CD4-positive, alpha-beta T cell treated with Interleukin-10 for 1 hour (primary cell): ENCODE measurements around the gene SMTNL2.
"Not testable (repeated sequence)": the region's sequence is repeated elsewhere in the genome, so short reads cannot be mapped to it uniquely, and the experiment has no call there.

Source experiments
- DNase-seq: peaks from one replicate; pipeline ENCODE4 v3.0.0-alpha.2; 2020

SMTNL2 gene

DNA sequence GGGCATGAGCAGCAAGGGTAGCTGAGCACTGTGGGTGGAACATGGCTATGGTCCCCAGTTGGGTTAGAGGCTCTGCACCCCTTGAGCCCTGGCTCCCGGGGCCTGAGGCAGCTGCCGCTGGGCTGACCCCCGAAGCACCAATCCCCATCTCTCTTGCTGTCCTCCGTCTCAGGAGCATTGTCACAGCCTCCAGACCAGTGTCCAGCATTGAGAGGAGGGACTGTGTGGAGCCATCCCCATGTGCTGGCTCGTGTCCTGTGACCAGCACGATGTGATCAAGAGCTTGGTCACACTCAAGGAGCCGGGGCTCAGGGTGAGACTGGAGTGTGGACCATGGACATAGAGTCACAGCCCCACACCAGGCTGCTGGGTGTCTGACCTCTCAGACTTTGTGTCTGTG lies 2.9 kb downstream of the SMTNL2 start:
- DNase-seq, result no peak

DNA sequence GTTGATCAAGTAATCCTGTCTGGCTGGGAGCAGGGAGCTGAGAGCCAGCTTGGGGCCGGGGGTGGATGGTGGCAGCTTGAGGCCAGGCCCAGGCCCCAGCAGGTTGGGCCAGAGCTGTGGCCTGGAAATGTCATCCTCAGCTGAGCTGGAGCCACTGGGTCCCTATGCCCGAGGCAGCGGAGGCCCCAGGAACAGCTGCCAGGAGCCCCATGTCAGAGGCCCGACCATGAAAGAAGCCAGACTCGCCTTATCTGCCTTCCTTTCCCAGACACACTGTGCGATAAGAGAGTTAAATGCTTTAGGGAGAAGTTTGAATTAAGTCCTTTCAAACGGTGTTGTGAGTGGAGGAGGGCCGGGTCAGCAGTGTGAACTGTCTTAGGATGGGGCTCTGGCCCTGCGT lies 3.5 kb downstream of the SMTNL2 start:
- no peak for DNase-seq

DNA sequence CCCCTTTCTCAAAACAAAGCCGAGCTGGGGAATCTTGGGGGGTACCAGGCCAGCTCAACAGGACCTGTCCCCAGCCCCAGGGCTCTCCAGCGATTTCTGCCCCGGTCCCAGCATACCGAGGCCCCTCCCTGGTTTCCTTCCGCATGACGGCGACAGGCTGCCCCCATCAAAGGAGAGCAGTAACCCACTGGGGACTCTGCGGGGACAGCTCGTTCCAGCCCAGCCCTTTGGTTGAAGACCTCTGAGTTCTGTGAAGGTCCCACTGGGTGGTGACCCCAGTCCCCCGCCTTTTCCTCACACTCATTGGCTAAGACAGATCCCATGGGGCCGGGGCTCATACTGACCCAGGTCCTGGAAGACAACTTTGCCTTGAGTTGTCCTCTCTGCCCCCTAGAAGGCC lies 4.1 kb downstream of the SMTNL2 start:
- DNase-seq, result no peak

DNA sequence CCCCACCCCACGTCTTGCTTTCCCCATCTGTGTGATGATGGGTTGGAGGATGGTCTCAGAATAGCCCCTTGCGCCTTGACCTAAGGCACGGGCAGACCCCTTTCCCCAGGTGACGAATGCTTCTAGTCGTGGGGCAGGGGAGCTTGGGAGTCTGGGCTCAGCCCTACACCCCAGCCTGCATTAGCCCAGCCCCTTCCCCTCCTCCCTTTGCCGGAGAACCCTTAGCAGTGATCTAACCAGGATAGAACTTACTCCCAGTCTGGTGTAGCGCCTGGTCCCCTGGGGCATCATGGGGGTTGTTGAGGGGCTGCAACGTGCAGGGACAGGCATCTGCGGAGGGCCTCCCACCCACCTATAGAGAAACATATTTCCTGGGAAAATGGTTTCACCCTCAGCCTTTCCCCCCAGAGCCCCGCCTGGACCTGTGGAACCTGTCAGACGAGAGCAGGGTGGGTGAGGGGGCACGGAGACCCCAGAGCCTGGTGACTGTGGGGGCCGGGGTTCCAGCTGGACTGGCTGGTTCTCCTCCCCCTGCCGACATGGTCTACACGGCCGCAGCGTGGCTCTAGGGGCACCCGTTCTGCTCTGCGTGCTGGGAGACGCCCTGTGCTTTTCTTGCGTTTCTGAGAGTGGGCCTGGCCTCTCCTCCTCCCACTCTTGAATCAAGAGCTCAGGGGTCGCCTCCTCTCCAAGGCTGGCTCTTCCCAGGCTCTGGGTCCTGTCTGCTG lies 4.7 kb downstream of the SMTNL2 start:
- no peak for DNase-seq

DNA sequence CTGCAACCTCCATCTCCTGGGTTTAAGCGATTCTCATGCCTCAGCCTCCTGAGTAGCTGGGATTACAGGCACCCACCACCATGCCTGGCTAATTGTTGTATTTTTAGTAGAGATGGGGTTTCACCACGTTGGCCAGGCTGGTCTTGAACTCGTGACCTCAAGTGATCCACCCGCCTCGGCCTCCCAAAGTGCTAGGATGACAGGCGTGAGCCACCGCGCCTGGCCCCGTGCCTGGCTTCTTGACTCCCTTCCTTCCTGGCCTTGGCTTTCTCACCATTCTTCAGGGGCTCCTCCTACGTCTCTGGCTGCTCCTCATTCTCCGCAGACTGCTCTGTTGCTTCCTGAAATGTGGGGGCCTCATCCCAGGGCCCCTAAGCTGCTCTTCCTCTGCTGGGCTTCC lies 5.7 kb downstream of the SMTNL2 start:
- not testable (repeated sequence) for DNase-seq

DNA sequence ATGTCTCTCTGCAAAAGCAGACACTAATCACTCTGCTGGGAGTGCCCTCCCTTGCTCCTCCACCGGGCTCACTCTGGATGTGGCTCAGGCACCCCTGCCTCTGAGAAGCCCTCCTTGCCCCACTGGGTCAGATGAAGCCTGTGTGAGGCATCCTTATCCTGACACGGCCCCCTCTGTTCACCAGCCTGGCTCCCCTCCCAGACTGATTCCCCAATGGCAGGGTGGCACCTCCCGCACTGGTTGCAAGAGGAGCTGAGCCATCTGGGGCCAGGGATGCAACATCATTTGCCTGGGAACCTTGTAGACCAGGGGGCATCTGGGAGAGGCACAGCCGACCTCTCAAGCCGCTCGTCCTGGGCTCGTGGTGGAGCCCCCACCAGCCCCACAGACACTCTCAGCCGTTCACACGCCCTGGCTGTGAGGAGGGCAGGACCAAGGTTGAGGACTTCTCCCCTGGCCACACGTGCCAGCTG lies 6.7 kb downstream of the SMTNL2 start:
- no peak for DNase-seq

DNA sequence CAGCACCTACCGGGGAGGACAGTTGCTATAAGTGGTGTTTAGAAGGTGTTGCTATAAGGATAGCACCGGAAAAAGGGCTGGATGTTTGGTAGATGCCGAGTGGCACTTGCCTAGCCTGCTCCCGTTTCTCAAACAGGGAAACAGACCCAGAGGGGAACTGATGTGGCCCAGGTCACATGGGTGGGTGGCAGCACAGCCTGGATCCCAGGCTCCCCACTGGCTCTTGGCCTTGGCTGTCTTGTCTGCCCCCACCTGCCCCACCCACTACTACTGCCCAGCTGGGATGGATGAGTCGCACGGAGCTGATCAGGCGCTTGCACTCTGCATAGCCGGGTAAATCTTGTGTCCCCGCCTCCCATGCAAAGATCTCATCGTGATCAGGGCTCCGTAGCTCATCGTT lies 7.2 kb downstream of the SMTNL2 start:
- no peak for DNase-seq

DNA sequence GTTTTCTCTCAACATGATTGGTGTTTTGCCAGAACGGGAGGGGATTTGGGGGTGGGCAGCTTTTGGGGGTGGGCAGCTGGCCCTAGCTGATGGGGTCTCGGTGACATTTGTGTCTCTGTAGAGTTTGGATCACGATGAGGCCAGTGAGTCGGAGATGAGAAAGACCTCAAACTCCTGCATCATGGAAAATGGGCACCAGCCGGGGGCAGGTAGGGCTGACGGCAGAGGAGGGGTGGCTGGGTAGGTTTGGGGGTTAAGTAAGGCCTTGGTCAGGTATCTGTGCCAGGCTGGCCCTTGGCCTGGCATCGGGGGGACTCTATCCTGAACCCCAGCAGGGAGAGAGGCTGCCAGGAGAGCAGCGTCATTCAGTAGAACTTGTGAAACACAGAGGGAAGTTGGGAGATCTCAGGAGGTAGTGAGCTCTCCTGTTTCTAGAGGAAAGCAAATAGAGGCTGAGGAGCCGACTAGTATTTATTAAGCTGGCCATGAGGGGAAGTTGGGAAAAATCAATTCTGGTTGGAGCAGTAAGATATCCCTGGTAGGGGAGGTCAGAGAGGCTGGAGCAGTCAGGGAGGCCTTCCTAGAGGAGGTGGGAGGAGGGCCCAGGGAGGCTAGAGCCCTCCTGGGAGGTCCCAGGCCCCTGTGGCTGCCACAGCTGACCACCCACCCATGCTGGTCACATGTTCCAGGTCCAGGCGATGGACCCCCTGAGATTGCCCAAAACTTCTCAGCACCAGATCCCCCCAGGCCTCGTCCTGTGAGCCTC lies 8.1 kb downstream of the SMTNL2 start:
- no peak for DNase-seq

DNA sequence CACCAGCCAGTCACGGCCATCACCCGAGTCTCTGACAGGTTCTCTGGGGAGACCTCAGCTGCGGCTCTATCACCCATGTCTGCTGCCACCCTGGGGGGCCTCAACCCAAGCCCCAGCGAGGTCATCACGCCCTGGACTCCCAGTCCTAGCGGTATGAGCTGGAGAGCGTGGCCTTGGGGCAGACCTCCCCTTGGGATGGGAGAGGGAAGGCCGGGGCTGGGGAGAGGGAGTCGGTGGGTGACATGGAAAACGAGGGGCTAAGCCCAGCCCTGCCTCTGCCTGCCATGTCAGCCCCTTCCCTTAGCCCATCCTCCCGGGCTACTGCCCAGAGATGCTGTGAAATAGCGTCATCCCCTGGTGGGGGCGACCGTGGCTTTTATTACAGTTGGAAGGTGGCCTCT lies 8.7 kb downstream of the SMTNL2 start:
- DNase-seq, result no peak

DNA sequence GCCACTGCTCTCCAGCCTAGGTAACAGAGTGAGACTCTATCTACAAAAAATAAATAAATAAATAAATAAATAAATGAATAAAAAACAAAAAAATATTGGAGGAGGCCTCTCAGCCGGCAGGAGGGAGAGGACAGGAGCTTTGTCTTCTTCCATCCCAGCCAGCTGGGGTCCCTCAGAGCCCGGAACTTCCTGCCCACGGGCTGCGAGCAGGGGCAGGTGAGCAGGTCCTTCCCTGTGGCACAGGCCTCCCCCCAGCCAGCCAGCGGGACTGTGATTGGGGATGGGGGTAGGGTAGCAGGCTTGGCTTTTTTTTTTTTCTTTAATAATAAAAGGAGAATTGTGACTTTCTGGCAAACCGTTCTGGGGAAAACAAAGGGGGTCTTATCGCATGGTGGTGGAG lies 10.1 kb downstream of the SMTNL2 start:
- DNase-seq, result no peak

DNA sequence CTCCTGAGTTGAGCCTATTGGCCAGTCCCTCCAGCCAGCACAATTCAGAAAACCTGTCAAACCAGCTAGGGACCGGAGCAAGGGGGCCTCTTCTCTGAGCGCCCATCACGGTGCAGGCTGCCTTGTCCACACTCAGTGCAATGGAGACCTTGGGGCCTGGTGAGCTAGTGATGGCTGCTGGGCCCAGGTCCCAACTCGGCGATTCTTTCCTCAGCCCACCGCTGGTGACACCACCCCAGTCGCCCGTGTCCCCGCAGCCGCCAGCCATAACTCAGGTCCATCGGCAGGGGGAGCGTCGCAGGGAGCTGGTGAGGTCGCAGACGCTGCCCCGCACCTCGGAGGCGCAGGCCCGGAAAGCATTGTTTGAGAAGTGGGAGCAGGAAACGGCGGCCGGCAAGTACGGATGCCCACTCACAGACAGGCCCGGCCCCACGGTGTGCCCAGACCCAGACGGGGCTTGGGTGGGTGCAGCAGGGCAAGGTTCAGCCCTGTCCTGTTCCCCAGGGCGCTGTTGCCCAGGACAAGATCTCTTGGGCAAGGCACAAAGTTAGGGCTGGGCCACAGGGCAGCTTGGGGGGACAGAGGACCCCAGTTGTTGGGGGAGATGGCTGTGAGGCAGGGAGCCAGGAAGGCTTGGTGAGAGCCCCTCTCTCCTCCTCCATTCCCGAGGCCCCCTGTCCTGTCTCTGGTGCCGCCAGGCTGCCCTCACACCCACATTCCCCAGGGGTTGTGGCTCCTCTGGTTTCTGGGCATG lies 10.8 kb downstream of the SMTNL2 start:
- peak; percentile 15 for DNase-seq

DNA sequence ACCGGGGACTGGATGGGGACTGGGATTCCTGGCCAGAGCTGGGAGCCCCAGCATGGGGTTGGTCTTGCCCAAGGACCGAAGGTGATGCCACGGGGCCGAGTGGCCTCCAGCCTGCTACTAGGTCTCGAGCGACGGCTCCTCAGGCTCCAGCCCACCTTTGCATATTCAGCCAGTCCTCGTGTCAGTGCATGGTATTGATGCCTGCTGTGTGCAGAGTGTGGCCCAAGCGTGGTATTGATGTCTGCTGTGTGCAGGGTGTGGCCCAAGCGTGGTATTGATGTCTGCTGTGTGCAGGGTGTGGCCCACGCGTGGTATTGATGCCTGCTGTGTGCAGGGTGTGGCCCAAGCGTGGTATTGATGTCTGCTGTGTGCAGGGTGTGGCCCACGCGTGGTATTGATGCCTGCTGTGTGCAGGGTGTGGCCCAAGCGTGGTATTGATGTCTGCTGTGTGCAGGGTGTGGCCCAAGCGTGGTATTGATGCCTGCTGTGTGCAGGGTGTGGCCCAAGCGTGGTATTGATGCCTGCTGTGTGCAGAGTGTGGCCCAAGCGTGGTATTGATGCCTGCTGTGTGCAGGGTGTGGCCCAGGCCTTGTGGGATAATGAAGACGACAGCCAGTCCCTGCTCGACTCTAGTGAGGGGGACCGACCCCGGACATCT lies 11.5 kb downstream of the SMTNL2 start:
- DNase-seq, result not testable (repeated sequence)

DNA sequence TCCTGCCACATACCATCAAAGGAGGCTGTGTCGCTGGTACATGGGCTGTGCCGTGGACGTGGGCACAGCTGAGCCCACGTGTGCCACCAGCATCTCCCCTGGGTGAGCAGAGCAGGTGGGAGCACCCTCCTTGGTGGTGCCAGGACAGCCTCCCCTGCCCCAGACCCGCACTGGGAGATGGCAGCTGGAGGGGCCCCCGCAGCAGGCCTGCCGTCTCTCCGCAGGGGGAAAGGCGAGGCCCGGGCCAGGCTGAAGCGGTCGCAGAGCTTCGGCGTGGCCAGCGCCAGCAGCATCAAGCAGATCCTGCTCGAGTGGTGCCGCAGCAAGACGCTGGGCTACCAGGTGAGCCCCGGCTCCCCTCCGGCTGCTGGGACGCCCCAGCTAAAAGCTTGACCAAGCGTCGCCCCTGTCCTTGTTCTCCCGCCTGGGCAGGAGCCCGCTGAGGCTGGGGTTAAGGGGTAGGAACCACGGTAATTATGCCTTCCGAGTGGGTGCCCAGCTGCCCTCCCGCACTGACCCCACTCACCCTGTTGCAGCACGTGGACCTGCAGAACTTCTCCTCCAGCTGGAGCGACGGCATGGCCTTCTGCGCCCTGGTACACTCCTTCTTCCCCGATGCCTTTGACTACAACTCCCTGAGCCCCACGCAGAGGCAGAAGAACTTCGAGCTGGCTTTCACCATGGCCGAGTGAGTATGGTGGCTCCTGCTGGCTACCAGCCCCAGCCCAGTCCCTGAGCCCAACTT lies 12.5 kb downstream of the SMTNL2 start:
- DNase-seq, result no peak

DNA sequence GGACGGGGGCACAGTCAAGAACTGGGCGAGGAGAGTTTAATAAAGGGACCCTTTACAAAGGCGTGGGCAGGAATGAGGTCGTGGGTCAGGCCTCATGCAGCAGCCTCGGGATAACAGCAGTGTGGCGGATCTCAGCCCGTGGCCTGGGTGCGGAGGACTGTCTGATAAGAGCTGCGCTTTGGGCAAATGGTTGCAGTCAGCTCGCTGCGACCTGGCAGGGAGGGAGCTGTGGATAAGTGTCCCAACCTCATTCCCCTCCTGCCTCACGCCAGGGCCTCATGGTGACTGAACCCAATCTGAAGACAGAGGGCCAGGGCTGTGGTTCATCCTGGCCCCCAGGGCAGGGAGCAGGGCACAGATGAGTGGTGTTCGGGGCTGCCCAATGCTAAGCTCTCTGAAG lies 13.6 kb downstream of the SMTNL2 start:
- DNase-seq, result no peak

DNA sequence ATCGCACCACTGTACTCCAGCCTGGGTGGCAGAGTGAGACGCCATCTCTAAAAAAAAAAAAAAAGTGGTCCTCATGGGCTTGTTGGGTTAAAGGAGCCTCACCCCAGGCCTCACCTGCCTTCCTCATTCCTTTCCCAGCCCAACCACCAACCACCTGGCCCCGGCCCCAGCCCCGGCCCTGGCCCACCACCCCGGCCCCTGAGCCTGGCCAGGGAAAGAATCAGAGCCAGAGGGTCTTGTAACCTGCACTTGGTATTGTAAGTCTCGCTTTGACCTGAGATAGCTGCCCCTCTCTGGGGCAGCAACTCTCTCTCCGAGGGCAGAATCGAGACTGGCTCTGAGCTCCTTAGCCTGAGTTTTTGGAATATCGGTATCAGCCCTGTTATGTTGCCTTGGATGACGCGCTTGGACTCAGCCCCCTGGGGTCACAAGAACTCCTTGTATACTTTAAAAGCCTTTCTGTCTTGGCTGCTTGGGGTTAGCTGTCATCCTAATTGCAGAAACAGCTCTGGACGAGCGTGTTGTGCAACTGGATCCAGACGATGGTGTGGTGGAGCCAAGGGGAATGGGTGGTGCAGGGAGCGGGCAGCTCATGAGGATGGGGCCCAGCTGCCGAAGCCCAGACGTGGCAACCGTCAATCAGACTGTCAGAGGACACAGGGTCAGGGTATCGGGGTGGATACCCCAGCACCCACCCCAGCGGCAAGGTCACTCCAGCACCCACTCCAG lies 14.6 kb downstream of the SMTNL2 start:
- no peak for DNase-seq

DNA sequence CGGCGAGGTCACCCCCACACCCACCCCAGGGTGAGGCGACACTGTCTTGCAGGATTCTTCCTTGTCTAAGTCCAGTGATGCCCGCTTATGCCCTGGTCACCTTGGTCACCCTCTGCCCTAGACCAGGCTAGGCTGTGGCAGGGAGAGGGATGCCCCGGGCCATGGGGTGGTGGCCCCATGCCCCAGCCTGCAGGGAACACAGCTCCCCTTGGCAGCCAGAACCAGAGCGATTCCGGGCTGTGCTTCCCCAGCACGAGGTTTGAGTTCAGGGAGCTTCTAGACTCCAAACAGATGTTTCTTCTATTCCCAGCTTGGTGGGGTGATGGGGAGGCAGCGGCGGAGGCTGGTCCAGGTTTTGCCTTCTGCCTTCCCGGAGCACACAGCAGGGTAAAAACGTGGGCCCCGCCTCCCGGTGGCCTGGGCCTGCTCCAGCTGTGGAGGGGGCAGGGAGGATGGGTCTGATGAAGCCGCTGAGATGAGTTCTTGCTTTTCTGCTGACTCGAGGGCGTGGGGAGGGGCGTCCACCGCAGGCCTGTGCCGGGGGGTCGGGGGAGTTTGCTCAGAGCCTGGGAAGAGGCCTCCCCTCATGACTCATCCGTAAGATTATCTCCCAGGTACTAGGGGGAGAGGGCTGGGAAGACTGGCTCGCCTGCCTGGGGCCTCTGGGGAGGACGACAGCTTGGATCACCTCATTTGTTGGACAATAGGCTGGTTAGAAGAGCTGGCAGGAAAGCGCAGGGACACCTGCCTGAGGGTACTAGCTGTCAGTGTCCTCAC lies 15.4 kb downstream of the SMTNL2 start:
- DNase-seq, result no peak

DNA sequence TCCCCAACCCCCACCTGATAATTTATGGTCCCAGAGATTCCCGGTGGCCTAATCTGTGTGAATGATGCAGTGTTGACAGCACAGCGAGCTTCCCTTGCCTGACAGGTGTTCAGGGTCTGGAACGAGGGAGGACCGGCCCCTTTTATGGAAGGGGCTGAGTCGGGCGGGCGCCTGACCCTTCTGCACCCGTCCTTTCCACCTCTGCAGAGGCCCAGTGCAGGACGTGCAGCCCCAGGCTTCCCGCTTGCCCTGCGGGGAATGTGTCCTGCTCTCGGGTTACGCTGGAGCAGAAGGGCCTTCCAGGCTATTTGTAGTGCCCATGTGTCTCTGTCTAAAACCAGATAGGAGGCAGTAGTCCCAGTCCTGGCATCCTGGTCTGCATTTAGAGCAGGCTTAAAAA lies 16.2 kb downstream of the SMTNL2 start:
- no peak for DNase-seq

DNA sequence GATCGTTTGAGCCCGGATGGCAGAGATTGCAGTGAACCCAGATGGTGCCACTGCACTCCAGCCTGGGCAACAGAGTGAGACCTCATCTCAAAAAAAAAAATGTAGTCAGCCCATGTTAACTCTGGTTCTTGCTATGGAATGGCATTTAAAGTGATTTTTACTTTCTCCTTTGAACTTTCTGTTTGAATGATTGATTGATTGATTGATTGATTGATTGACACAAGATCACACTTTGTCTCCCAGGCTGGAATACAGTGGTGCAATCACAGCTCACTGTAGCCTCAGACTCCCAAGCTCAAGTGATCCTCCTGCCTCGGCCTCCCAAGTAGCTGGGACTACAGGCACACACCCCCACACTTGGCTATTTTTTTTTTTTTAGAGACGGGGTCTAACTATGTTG lies 17.0 kb downstream of the SMTNL2 start:
- DNase-seq, result no peak

DNA sequence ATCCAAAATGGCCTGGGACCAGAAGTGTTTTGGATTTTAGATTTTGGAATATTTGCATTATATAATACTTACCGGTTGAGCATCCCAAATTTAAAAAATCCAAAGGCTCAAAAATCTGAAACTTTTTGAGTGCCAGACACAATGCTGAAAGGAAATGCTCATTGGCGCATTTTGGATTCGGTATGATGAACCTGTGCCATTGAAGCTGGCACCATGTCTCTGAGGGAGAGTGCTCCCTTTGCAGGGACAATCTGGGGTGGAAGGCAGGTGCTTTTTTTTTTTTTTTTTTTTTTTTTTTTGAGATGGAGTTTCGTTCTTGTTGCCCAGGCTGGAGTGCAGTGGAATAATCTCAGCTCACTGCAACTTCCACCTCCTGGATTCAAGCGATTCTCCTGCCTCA lies 17.7 kb downstream of the SMTNL2 start:
- no peak for DNase-seq

DNA sequence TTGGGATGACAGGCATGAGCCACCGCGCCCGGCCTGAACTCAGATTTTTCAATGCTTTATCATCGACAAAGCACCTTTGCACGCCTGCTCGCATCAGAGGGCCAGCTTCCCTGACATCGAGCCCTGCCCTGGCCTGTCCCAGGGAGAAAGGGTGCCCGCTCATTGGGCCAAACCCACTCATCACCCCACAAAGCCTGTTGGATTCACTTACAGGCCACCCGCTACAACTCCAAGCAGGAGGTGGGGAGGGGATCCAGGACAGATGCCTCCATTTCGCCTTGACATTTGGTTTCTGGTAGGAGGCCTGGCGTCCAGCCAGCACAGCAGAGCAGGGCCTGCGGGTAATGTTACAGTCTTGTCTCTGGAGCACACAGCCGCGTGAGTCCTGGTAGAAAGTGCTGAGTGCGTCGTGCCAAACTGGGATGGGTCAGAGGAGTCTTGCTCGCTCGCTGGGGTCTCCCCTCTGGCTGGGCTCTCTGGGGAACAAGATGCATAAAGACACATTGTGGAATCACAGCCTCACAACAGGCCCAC lies 19.8 kb downstream of the SMTNL2 start:
- DNase-seq, result no peak

DNA sequence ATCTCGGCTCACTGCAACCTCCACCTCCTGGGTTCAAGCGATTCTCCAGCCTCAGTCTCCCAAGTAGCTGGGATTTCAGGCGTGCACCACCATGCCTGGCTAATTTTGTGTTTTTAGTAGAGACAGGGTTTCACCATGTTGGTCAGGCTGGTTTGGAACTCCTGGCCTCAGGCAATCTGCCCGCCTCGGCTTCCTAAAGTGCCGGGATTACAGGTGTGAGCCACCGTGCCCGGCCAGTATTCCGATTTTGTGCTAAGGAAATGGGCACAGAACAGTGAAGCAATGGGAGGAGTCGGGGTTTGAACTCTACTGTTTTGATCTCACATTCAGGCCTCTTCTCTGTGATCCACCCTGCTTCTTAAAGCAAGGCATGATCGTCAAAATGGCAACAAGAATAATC lies 20.4 kb downstream of the SMTNL2 start:
- DNase-seq, result not testable (repeated sequence)
